Stimulated activated CD8-positive, alpha-beta memory T cell treated with anti-CD3 and anti-CD28 coated beads, Interleukin-7, amount 100 ng/mL, for 1 hour (primary cell): Measurements from ENCODE around the gene RAB17.
"Not testable (repeated sequence)": the region's sequence is repeated elsewhere in the genome, so short reads cannot be mapped to it uniquely, and the experiment has no call there.

Experiments used
- DNase-seq, 2 donors: peaks; one replicate each; pipeline ENCODE4 v3.0.0-alpha.2; 2020; ENCODE audit warnings: low read depth in 2 of 2

RAB17 gene

GRCh38 chr2:237624565-237624964, 34.0 kb upstream of the RAB17 start:
- no peak for DNase-seq

- no peak for DNase-seq
Measured at GRCh38 chr2:237623428-237624403, 33.2 kb upstream of the RAB17 start.

GRCh38 chr2:237618449-237618848, 27.9 kb upstream of the RAB17 start:
- DNase-seq: no peak

GRCh38 chr2:237617587-237617982, 27.1 kb upstream of the RAB17 start:
- no peak for DNase-seq

- DNase-seq: no peak
Measured at GRCh38 chr2:237616734-237617586, 26.4 kb upstream of the RAB17 start.

GRCh38 chr2:237616373-237616733, 25.8 kb upstream of the RAB17 start:
- DNase-seq: no peak

GRCh38 chr2:237615631-237616249, 25.2 kb upstream of the RAB17 start:
- no peak for DNase-seq

GRCh38 chr2:237614151-237614720, 23.7 kb upstream of the RAB17 start:
- DNase-seq: no peak

- no peak for DNase-seq
Measured at GRCh38 chr2:237613679-237614078, 23.1 kb upstream of the RAB17 start.

GRCh38 chr2:237612527-237613357, 22.2 kb upstream of the RAB17 start:
- DNase-seq: no peak

- not testable (repeated sequence) for DNase-seq
Measured at GRCh38 chr2:237606522-237606921, 16.0 kb upstream of the RAB17 start.

- DNase-seq: no peak
Measured at GRCh38 chr2:237604960-237605359, 14.4 kb upstream of the RAB17 start.

- no peak for DNase-seq
Measured at GRCh38 chr2:237604391-237604790, 13.9 kb upstream of the RAB17 start.

GRCh38 chr2:237603718-237604362, 13.3 kb upstream of the RAB17 start:
- peak; percentile 14 to 23 for DNase-seq

- DNase-seq: no peak
Measured at GRCh38 chr2:237603049-237603717, 12.6 kb upstream of the RAB17 start.

- DNase-seq: no peak
Measured at GRCh38 chr2:237602409-237602808, 11.9 kb upstream of the RAB17 start.

- DNase-seq: no peak
Measured at GRCh38 chr2:237601453-237602116, 11.1 kb upstream of the RAB17 start.

GRCh38 chr2:237600205-237600846, 9.8 kb upstream of the RAB17 start:
- DNase-seq: no peak
